Activated CD8-positive, alpha-beta T cell treated with anti-CD3 and anti-CD28 coated beads for 36 hours (primary cell): ENCODE measurements around the gene VPS13C. TPM values are rescaled to one million over a fixed set of nuclear protein-coding genes. Genes with fewer than 3 reads are reported as not detected.

Experiments used
- ATAC-seq: fragments of 200-7000 bp; cut with Tn5 transposase; one replicate; pipeline ENCODE4 v1.10.0; 2021; ENCODE audit warnings: mild to moderate bottlenecking, moderate library complexity
- CTCF ChIA-PET: fragments of 350-600 bp; sonication (Branson Sonifier 250); formaldehyde crosslinking; loops from one replicate; lab custom pipeline; 2021; ENCODE audit warnings: antibody characterized with exemption; lab: Charles Lee
- POLR2A ChIA-PET: fragments of 350-600 bp; sonication (Branson Sonifier 250); formaldehyde crosslinking; loops from one replicate; lab custom pipeline; 2021; ENCODE audit warnings: antibody characterized with exemption; lab: Charles Lee
- DNase-seq: peaks from one replicate; pipeline ENCODE4 v3.0.0-alpha.2; 2020
- H3K27ac Mint-ChIP-seq: one replicate; pipeline ENCODE4 v1.8.0; 2021; ENCODE audit warnings: mild to moderate bottlenecking, mixed read lengths
- H3K27me3 Mint-ChIP-seq: one replicate; pipeline ENCODE4 v1.8.0; 2021; ENCODE audit warnings: mixed read lengths
- H3K36me3 Mint-ChIP-seq: one replicate; pipeline ENCODE4 v1.8.0; 2021; ENCODE audit warnings: low read depth, mixed read lengths
- H3K4me1 Mint-ChIP-seq: one replicate; pipeline ENCODE4 v1.8.0; 2021; ENCODE audit warnings: low read depth, mixed read lengths
- H3K4me3 Mint-ChIP-seq: one replicate; pipeline ENCODE4 v1.8.0; 2021; ENCODE audit warnings: mild to moderate bottlenecking, moderate library complexity, mixed read lengths
- H3K9me3 Mint-ChIP-seq: one replicate; pipeline ENCODE4 v1.8.0; 2021; ENCODE audit warnings: mixed read lengths
- CTCF ChIP-seq: fragments of 200-600 bp; IDR thresholded peaks from one replicate; pipeline ENCODE4 v1.8.0; 2022; ENCODE audit warnings: antibody characterized with exemption, mild to moderate bottlenecking
- intact Hi-C: fragments of 100-400 bp; cut with micrococcal nuclease; formaldehyde crosslinking; loops from one replicate; pipeline ENCODE4 v1.10.0; 2022
- total RNA-seq, 2 experiments: library from RNA; stranded (reverse); gene quantifications; one replicate each; pipeline ENCODE4 v1.2.3, GENCODE V29; 2021

VPS13C gene
- total RNA-seq, 2 experiments from 2014 or later, result 41.4 to 45.9 TPM

GRCh38 chr15:61906961-61907752 lies 153.1 kb downstream of the VPS13C start:
- Mint-ChIP-seq H3K4me3 (no peak overlapping the region), H3K27ac (no peak overlapping the region), H3K36me3 (peaks cover 59% of the 10 kb centered on the region), H3K27me3 (no peaks in the 10 kb centered on the region), H3K4me1 (peaks cover 1% of the 10 kb centered on the region), H3K9me3 (peaks cover 12% of the 10 kb centered on the region)
- POLR2A ChIA-PET, result no interaction called here
- CTCF ChIA-PET, result interaction anchor here (1.5 to 1.6 kb wide), 2 partner anchors 10 to 72 kb away, joined by 3 read pairs; no protein-coding TSS in a partner anchor
- DNase-seq, result no peak
- intact Hi-C loops, result no loop called here
- ATAC-seq, result no peak
- TF ChIP-seq CTCF, result no peak

- H3K4me3 Mint-ChIP-seq, result no peak overlapping the region
- no peaks in the 10 kb centered on the region for H3K27me3 Mint-ChIP-seq
These were observed 167.1 kb downstream of the VPS13C start for GRCh38 chr15:61893146-61893545.

GRCh38 chr15:61892140-61892539 lies 168.1 kb downstream of the VPS13C start:
- DNase-seq (no peak), ATAC-seq (no peak)
- H3K4me3 Mint-ChIP-seq, result no peak overlapping the region
- TF ChIP-seq CTCF, result no peak
- intact Hi-C loops, result no loop called here
- H3K9me3 Mint-ChIP-seq, result peaks cover 26% of the 10 kb centered on the region
- CTCF ChIA-PET, result no interaction called here
- peaks cover 9% of the 10 kb centered on the region for H3K4me1 Mint-ChIP-seq
- no peaks in the 10 kb centered on the region for H3K27me3 Mint-ChIP-seq
- peaks cover 62% of the 10 kb centered on the region for H3K36me3 Mint-ChIP-seq
- POLR2A ChIA-PET, result no interaction called here
- no peak overlapping the region for H3K27ac Mint-ChIP-seq

More at GRCh38 chr15:61893146-61893545, 167.1 kb downstream of the VPS13C start:
- no peak overlapping the region for H3K27ac Mint-ChIP-seq
- ATAC-seq (no peak), DNase-seq (no peak)
- intact Hi-C loops, result no loop called here
- POLR2A ChIA-PET, result no interaction called here
- TF ChIP-seq CTCF, result no peak
- H3K9me3 Mint-ChIP-seq, result peaks cover 26% of the 10 kb centered on the region
- CTCF ChIA-PET, result no interaction called here
- H3K36me3 Mint-ChIP-seq, result peaks cover 69% of the 10 kb centered on the region
- peaks cover 9% of the 10 kb centered on the region for H3K4me1 Mint-ChIP-seq

GRCh38 chr15:61890106-61890505 lies 170.1 kb downstream of the VPS13C start:
- Mint-ChIP-seq H3K9me3 (peaks cover 18% of the 10 kb centered on the region), H3K27me3 (no peaks in the 10 kb centered on the region), H3K4me3 (no peak overlapping the region), H3K27ac (no peak overlapping the region), H3K4me1 (peaks cover 9% of the 10 kb centered on the region), H3K36me3 (peaks cover 52% of the 10 kb centered on the region)
- POLR2A ChIA-PET, result no interaction called here
- CTCF ChIA-PET, result no interaction called here
- peak; percentile 34 for ATAC-seq
- TF ChIP-seq CTCF, result no peak
- DNase-seq, result peak; percentile 7
- intact Hi-C loops, result no loop called here

GRCh38 chr15:61889706-61890105 lies 170.5 kb downstream of the VPS13C start:
- TF ChIP-seq CTCF, result no peak
- H3K4me3 Mint-ChIP-seq, result no peak overlapping the region
- peaks cover 48% of the 10 kb centered on the region for H3K36me3 Mint-ChIP-seq
- DNase-seq (peak; percentile 16), ATAC-seq (peak; percentile 93)
- ChIA-PET POLR2A (no interaction called here), CTCF (no interaction called here)
- H3K4me1 Mint-ChIP-seq, result peaks cover 9% of the 10 kb centered on the region
- intact Hi-C loops, result no loop called here
- H3K27ac Mint-ChIP-seq, result peak overlapping the region; percentile 41
- peaks cover 15% of the 10 kb centered on the region for H3K9me3 Mint-ChIP-seq
- no peaks in the 10 kb centered on the region for H3K27me3 Mint-ChIP-seq
